ENCODE results near the gene C1RL.
A peak's percentile ranks its signal among the peaks of the same experiment; 100 is the strongest.
"Not testable (repeated sequence)": the region's sequence is repeated elsewhere in the genome, so short reads cannot be mapped to it uniquely, and the experiment has no call there.

The C1RL gene

GRCh38 chr12:7113389-7113871 is 4.4 kb upstream of the C1RL start:
- peak; percentile 60 for DNase-seq

- no peak for DNase-seq
Observed at GRCh38 chr12:7112041-7112440, 3.0 kb upstream of the C1RL start.

- no peak for DNase-seq
Observed at GRCh38 chr12:7110661-7111060, 1.6 kb upstream of the C1RL start.

- no peak for DNase-seq
Observed at GRCh38 chr12:7109572-7109920, 532 bp upstream of the C1RL start.

GRCh38 chr12:7108003-7108795 is 815 bp downstream of the C1RL start:
- peak; percentile 77 for DNase-seq

GRCh38 chr12:7107636-7108002 is 1.4 kb downstream of the C1RL start:
- peak; percentile 17 for DNase-seq

- DNase-seq: not testable (repeated sequence)
Observed at GRCh38 chr12:7107181-7107580, 1.8 kb downstream of the C1RL start.

- DNase-seq: no peak
Observed at GRCh38 chr12:7106082-7106481, 2.9 kb downstream of the C1RL start.

- DNase-seq: no peak
Observed at GRCh38 chr12:7103837-7104584, 5.0 kb downstream of the C1RL start.

- no peak for DNase-seq
Observed at GRCh38 chr12:7102582-7102981, 6.4 kb downstream of the C1RL start.

GRCh38 chr12:7101694-7102131 is 7.3 kb downstream of the C1RL start:
- no peak for DNase-seq

GRCh38 chr12:7101047-7101693 is 7.8 kb downstream of the C1RL start:
- DNase-seq: no peak

- DNase-seq: no peak
Observed at GRCh38 chr12:7100239-7100638, 8.8 kb downstream of the C1RL start.

GRCh38 chr12:7099290-7099996 is 9.6 kb downstream of the C1RL start:
- no peak for DNase-seq

GRCh38 chr12:7096979-7097378 is 12.0 kb downstream of the C1RL start:
- peak; percentile 59 for DNase-seq

GRCh38 chr12:7096006-7096932 is 12.7 kb downstream of the C1RL start:
- no peak for DNase-seq

GRCh38 chr12:7093892-7094291 is 15.1 kb downstream of the C1RL start:
- DNase-seq: no peak

GRCh38 chr12:7093486-7093885 is 15.5 kb downstream of the C1RL start:
- DNase-seq: no peak

- no peak for DNase-seq
Observed at GRCh38 chr12:7092986-7093460, 16.0 kb downstream of the C1RL start.

GRCh38 chr12:7092229-7092985 is 16.6 kb downstream of the C1RL start, which contains the start of gene C1R:
C1R (minus strand) TSS chr12:7092445; CDS start chr12:7092388, 57 bp downstream.
- DNase-seq: peak; percentile 78
